Amniotic epithelial cell (primary cell): ENCODE measurements around the gene FARP2.
"Not testable (repeated sequence)": the region's sequence is repeated elsewhere in the genome, so short reads cannot be mapped to it uniquely, and the experiment has no call there.

Source experiments
- DNase-seq: peaks from one replicate; pipeline ENCODE4 v3.0.0-alpha.2; 2010; ENCODE audit warnings: low read depth

The FARP2 gene, protein sequence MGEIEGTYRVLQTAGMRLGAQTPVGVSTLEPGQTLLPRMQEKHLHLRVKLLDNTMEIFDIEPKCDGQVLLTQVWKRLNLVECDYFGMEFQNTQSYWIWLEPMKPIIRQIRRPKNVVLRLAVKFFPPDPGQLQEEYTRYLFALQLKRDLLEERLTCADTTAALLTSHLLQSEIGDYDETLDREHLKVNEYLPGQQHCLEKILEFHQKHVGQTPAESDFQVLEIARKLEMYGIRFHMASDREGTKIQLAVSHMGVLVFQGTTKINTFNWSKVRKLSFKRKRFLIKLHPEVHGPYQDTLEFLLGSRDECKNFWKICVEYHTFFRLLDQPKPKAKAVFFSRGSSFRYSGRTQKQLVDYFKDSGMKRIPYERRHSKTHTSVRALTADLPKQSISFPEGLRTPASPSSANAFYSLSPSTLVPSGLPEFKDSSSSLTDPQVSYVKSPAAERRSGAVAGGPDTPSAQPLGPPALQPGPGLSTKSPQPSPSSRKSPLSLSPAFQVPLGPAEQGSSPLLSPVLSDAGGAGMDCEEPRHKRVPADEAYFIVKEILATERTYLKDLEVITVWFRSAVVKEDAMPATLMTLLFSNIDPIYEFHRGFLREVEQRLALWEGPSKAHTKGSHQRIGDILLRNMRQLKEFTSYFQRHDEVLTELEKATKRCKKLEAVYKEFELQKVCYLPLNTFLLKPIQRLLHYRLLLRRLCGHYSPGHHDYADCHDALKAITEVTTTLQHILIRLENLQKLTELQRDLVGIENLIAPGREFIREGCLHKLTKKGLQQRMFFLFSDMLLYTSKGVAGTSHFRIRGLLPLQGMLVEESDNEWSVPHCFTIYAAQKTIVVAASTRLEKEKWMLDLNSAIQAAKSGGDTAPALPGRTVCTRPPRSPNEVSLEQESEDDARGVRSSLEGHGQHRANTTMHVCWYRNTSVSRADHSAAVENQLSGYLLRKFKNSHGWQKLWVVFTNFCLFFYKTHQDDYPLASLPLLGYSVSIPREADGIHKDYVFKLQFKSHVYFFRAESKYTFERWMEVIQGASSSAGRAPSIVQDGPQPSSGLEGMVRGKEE

DNA sequence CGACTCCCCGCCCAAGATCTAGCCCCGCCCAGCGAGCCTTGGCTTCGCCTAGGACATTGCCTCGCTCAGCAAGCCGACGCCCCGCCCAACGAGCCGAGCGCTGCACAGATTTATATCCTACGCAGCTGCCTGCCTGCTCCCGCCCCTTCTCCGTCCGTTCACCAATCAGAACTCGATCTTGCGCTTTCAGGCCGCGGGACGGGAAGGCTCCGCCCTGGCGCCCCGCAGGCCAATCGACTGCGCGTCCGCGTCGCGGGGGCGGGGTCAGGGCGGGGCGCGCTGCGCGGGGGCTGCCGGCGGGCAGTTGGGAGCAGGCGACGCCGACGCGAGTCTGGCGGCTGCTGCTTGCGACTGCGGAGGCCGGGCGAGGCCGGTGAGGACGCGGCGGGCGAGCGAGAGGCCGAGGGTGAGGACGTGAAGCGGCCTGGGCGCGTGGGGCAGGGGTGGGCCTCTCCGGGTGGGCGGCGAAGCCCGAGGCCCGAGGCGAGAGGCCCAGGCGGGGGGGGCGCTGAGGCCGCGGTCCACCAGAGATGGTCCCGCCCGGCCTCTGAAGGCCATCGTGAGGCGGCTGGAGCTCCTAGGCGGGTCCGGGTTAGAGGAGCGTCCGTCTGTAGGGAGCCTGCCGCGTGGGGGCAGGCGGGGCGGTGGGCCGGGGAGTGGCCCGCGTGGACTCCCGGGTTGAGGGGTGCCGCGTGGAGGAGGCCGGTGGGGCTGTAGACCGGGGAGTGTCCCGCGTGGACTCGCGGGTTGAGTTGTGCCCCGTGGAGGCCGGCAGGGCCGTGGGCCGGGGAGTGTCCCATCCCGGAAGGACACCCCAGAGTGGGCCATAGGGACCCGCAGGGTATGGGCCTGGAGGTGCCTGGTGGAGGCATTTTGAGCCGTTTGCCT is at the start of gene FARP2:
Gene FARP2, plus strand, starts transcription at position 303 of the 888 bp plus-strand sequence. CDS start 16,823 bp downstream, outside the sequence.
- DNase-seq: peak; percentile 97

DNA sequence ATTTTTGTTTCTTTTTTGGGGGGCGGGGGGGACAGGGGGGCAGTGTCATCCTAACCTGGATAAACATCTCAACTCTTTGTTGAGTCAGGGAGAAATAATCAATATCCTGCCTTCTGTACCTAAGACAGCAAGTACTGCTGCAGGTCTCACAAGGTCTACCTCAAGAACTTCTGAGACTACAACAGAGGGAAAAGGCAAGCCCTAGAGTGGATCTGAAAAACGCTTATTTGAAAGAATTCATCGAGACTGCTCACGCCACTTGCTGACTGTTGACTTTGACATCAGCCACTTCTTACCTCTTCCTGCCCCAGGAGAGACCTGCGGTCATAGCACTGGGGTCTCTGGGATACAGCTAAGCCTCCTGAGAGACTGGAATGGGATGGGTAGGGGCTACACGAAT is 49.0 kb upstream of the FARP2 start:
- no peak for DNase-seq

DNA sequence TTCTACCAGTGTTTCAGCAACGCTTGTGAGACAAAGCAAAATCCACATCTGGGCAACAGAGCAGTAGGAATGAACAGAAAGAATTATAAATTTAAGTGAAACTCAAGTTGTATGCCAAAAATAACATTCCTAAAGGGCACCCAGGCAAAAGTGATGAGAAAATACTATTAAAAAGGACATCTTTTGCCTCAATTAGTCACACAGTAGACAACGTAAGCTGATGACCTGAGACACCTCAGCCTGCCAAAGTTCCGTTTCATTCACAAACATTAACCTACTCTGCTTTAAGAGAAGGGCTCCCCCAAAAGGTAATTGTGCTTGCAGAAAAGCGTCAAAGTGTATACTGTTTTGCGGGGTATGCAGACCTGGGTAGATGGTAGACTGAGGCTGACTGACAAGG is 47.8 kb upstream of the FARP2 start:
- no peak for DNase-seq

DNA sequence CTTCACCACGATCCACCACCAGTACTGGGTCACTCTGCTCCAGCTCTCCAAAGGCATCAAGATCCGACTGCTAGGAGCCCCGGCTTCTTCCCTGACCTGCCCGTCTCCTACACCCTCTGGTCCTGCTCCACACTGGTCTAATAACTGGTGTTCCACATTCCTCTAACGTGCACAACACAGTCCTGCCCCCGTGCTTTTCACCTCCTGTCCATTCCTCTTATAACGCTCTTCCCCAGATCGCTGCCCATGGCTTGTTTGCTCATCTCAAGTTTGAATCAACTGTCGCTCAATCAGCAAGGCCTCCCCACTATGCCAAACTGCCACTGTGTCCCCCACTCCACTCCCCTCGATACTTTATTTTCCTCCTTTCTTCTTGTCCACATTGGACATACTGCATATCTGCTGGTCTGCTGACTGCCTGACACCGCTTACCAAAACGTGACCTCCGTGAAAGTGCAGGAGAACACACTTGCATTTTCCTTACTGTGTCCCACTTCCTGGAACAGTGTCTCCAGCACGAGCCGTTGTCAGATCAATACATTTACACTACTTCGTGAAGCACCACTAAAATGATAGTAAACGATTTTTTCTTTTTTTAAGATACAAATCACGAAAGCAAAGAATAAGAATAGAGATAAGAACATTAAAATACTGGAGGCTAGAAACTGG is 47.1 kb upstream of the FARP2 start:
- DNase-seq: no peak

DNA sequence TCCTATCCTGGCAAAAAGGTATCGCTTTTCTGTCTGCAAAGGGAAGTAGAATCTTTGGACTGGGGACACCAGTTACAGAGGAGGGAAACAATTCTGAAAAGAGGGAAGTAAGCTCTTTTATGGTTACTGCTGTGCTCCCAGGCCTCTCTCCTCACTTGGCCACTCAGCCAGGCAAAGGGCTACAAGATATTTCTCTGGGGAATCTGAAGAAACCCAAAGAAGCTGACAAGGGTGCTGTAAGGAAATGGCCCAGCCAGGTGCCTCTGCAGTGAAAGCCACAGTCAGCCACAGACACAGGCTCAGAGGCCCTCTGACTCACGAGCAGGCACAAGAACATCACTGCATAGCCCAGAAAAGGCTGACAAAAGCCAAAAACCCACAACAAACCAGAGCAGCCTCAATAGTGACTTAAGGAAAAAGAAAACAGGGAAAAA is 46.4 kb upstream of the FARP2 start:
- DNase-seq: peak; percentile 44

DNA sequence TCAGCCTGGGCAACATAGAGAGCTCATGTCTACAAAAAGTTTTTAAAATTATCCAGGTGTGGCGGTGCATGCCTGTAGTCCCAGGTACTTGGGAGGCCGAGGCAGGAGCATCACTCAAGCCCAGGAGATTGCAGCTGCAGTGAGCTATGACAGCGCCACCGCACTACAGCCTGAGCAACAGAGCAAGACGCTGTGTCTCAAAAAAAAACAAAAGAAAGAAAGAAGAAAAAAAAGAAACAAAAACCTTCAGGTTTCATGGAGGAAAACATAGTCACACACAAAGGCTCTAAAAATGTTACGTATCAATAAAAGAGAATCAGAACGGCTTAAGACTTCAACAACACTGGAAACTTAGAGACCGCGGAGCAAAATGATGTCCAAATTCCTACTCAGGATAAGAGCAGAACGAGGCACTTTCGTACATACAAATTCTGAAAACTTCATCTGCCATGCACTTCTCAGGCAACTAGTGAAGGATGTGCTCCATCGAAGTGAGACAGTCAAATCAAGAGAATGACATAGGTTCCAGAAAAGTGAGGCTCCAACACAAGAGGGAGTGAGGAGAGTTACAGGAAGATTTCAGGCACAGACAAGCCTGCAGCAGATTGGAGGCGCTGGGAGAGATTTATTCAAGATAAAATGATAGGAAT is 45.0 kb upstream of the FARP2 start:
- DNase-seq: no peak

DNA sequence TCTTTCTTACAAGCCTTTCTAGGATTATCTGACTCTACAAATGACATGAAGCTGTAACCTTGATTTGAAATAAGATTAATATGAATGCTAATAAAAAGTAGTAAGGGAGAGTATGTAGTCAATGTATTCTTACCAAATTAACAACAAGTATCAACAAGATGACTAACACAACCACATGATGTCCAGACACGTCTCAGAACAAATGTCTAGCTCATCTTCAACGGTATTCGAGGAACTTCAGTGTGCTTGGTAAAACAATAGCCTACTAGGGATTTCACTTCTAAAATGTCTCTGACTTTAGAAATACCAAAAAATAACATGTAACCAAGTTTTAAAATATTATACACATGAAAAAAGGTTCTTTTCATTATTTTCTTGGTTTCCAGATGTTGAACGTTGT is 44.0 kb upstream of the FARP2 start:
- DNase-seq: peak; percentile 83

DNA sequence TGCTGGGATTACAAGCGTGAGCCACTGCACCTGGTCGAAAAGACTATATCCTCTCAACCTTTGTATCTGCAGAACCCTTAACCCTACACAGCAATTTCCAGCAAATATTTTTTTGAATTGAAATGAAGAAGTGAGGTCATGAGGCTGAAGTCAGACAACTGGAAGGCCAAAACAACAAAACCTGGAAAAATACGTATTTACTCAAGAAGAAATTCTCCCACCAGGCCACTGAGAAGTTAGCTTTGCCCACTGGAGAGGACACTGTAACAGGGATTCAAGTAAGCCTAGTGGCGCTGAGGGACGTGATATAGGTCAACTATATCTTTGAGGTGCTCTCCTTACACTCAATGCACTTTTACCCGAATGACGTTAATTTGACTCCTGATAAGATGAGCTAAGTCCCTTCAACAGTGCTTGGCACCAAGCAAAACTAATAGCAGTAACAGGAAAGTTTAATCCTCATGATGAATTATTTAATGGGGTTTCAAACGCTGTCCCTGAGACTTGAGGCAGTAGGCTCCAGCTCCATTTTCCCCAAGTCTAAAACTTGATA is 42.5 kb upstream of the FARP2 start:
- no peak for DNase-seq

DNA sequence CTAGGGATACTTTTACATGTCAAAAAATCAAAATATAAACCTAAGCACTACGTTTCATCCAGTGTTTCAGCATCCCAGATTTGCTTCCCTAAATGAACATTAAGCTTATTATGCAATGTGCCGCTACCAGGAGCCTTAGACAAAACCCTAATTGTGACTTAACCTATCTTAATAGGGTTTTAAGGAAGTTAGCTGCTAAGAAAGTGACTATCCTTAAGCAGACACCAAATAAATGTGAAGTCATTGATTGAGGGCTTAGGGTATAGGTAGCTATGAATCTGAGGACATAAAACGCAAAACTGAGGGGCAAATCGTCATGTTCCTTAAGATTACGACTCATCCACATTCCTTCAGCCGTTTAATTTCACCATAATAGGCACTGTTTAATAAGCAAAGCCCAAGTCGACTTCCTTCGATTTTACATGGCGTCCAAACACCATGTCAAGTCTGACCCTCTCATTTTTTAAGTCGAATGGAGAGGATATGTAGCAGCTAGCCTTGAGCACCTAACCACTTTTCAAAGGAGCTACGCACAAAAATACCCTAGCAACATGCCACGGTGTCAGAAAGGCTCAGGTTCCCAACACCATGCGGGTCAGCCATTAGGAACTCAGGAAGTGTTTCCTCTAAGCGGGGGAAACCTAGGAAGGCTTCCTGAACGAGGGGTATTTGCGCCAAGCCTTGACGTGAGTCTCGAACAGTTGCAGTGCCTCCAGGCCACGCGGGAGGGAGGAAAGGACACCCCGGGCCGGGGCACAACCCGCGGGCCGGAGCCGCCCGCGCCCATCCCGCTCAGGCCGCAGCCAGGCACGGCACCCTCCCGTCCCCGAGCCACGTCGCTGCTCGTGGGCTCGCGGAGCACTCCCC is 41.6 kb upstream of the FARP2 start:
- peak; percentile 63 for DNase-seq

DNA sequence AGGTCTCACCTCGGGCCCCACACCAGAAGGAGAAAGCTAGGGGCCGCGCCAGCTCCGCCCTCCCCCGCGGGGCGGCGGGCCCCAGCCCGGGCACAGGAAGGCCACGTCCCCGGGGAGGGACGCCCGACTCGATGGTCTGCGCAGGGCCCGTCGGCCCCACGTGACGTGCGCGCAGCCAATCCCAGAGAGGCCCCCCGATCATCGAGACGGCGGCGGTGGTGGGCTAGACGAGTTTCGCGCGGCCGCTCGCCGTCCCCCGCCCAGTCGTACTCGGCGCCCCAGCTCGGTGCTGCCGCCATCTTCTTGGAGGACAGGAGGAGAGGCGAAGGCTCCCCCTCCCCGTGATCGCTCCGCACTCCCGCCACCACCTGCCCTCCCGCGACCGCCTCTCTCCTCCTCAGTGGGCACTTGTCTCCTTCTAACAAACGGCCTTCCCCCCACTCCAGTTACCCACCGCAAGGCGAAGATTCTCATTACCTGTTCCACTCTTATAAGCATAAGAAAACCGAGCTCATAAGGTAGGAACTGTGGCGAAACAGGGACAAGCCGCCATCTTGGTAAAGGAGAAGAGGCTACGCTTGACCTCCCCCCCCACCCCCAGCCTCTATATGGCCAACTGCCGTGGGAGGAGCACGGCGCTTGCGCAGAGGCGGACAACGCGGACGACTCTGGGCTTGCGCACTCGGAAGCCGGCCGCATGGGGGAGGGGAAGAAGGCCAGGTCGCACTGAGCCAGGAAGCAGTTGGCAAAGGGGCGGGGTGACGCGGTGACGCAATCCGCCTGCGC is 40.8 kb upstream of the FARP2 start, which contains the start of gene HDLBP:
Gene HDLBP, minus strand, starts transcription at position 580 of the 786 bp plus-strand sequence. CDS start 48,803 bp downstream, outside the sequence.
- DNase-seq: peak; percentile 98

DNA sequence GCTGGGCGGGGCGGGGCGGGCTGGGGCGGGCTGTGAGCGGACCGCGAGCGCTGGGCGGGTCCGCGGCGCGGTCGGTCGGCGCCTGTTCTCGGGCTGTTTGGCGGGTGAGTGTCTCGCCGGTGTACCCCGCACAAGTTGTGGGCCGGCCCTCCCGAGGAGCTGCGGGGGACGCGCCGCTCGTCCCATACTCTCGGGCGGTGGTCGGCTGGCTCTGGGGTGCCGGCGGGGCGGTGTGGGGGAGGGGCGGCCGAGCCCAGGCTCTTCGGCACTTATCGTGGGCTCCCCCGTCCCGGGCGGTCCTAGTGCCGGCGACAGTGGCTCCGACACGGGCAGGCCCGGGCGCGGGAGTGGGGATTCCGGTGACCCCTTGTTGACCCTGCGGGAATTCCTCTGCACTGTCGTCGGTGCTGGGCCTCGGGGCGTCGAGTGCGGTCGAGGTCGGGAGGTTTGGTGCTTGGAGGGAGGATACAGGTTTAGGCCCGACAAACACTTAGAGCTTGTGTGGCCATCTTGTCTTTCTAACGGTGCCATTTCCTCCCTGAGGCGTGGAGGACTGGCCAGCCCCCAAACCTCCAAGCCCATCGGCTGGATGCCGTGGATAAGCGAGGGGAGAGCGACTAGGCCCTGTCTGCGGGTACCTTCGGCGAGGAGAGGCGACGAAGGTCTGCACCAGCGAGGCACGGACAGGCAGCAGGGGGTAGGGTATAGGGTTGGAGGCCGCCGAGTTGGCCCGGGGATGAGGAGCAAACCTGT is 40.0 kb upstream of the FARP2 start, which contains the start of gene SEPTIN2:
Gene SEPTIN2, plus strand, starts transcription at position 47 of the 753 bp plus-strand sequence. CDS start 8,308 bp downstream, outside the sequence.
- DNase-seq: peak; percentile 41

DNA sequence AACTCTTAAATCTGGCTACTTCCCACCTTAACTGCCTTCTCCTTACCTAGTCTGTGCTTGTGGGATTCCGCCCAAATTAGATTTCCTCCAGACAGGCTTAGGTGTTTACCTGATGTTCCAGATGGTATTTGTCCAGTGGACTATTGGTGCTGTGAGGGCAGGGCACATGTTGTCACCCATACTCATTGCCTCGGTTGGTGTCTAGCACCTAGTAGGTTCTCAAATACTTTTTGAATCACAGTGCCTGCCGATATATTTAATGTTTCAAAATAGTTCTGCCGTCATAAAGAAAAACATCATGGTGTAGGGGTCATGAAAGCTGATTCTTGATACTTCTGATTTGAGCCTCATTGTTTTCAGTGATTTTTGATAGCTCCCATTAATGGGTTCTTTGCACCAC is 39.3 kb upstream of the FARP2 start:
- DNase-seq: no peak

DNA sequence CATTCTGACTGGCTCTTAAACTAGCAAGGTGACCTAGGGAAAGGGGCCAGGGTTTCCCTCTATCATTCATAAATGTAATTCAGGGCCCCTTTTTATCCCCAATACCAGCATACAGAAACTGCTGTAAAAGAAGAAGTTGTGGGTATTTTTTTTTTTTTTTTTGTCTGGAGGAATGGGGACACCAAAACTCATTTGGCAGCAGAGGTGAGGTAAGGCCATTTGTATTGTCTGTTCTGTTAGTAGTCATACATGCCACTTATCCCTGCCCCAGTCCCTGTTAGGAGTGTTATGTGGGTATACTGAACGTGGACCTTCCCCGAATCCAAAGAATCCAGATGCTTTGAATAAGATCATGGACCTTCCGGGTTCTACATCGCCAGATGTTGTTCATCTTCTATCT is 38.7 kb upstream of the FARP2 start:
- DNase-seq: no peak

DNA sequence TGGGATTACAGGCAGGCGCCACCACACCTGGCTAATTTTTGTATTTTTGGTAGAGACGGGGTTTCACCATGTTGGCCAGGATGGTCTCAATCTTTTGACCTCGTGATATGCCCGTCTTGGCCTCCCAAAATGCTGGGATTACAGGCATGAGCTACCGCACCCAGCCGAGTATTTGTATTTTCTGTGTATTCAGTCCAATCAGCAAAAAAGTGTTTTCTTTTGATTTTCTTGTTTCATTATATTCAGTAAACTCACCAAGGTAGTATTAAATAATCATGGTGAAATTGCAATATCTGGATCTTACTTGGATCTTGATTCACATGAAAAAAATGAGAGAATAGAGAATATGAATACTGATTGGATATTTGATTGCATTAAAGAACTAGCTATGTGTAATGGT is 37.3 kb upstream of the FARP2 start:
- not testable (repeated sequence) for DNase-seq

DNA sequence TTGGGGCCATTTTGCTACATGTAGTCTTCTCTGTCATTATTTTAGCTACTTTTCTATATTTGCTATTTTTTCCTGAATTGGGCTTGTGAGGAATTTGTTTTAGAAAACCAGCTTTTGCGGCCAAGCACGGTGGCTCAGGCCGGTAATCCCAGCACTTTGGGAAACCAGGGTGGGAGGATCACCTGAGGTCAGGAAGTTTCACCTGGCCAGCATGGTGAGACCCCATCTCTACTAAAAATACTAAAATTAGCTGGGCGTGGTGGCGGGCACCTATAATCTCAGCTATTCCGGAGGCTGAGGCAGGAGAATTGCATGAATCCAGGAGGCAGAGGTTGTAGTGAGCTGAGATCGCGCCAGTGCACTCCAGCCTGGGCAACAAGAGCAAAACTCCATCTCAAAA is 35.7 kb upstream of the FARP2 start:
- no peak for DNase-seq

DNA sequence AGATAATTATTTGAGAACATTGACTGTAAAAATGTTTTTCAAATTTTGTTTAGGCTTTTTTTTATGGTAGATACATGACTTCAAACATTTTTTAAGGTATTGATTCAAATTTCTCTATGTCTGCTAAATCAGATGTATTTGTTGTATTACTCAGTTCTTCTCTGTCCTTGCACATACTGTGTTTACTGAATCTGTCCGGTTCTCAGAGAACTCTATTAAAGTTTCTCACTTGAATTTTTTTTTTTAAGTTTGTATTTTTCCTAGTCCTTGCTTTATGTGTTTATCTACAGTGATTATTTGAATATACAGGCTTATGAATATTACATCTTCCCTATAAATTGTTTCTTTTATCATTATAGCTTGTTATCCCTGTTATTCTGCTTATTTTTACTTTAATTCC is 35.1 kb upstream of the FARP2 start:
- DNase-seq: no peak

DNA sequence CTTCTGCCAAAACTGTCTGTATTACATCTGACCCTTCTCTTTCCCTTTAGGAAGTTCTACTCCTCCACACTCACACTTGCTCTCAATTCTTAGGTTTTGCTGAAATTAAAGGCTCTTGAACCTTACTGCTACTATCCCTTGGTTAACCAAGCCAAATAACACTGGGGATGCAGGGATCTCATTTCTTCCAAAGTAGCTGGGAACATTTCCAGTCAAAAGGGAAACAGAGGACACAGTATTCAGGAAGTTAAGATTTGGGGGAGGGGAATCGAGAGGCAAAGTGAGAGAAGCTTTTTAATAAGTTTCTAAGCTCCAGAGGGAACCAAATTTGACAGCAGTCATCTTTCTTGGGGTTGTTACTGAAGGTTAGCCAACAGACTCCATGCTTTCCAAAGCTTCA is 34.2 kb upstream of the FARP2 start:
- DNase-seq: no peak
